Measurements from ENCODE around the gene AMN.

AMN gene

GRCh38 chr14:102901633-102902032, 20.8 kb upstream of the AMN start:
- no peak overlapping the region for H3K27ac ChIP-seq
- H3K4me3 ChIP-seq (ENCODE audit: low read depth, low read length): no peak overlapping the region
- no peaks in the 10 kb centered on the region for H3K9me3 ChIP-seq (ENCODE audit: severe bottlenecking)
- no peak for TF ChIP-seq CTCF (IDR thresholded peaks at IDR 0.05; ENCODE audit: low read depth, low read length)
- DNase-seq: no peak
- H3K36me3 ChIP-seq: peaks cover 28% of the 10 kb centered on the region
- no peaks in the 10 kb centered on the region for H3K27me3 ChIP-seq (ENCODE audit: insufficient read depth, low read depth, severe bottlenecking)

- no peak for DNase-seq
- H3K27ac ChIP-seq: peak overlapping the region; percentile 60
- no peaks in the 10 kb centered on the region for H3K9me3 ChIP-seq (ENCODE audit: severe bottlenecking)
- no peak overlapping the region for H3K4me3 ChIP-seq (ENCODE audit: low read depth, low read length)
- H3K27me3 ChIP-seq (ENCODE audit: insufficient read depth, low read depth, severe bottlenecking): no peaks in the 10 kb centered on the region
- H3K36me3 ChIP-seq: peaks cover 33% of the 10 kb centered on the region
- no peak for TF ChIP-seq CTCF (IDR thresholded peaks at IDR 0.05; ENCODE audit: low read depth, low read length)
These were observed 20.4 kb upstream of the AMN start for GRCh38 chr14:102902086-102902485.

- H3K36me3 ChIP-seq: peaks cover 33% of the 10 kb centered on the region
- peak overlapping the region; percentile 65 for H3K27ac ChIP-seq
- no peak overlapping the region for H3K4me3 ChIP-seq (ENCODE audit: low read depth, low read length)
- no peaks in the 10 kb centered on the region for H3K9me3 ChIP-seq (ENCODE audit: severe bottlenecking)
- peak; percentile 74 for DNase-seq
- no peaks in the 10 kb centered on the region for H3K27me3 ChIP-seq (ENCODE audit: insufficient read depth, low read depth, severe bottlenecking)
- peak; percentile 21; the same call in 1 of the 2 replicates for TF ChIP-seq CTCF (IDR thresholded peaks at IDR 0.05; ENCODE audit: low read depth, low read length)
These were observed 19.8 kb upstream of the AMN start for GRCh38 chr14:102902523-102903247.

GRCh38 chr14:102903248-102903888, 19.1 kb upstream of the AMN start:
- Histone ChIP-seq H3K36me3 (peaks cover 29% of the 10 kb centered on the region), H3K27ac (peak overlapping the region; percentile 65), H3K27me3 (ENCODE audit: insufficient read depth, low read depth, severe bottlenecking) (no peaks in the 10 kb centered on the region), H3K9me3 (ENCODE audit: severe bottlenecking) (no peaks in the 10 kb centered on the region), H3K4me3 (ENCODE audit: low read depth, low read length) (no peak overlapping the region)
- no peak for TF ChIP-seq CTCF (IDR thresholded peaks at IDR 0.05; ENCODE audit: low read depth, low read length)
- no peak for DNase-seq

- TF ChIP-seq CTCF (IDR thresholded peaks at IDR 0.05; ENCODE audit: low read depth, low read length): no peak
- Histone ChIP-seq H3K36me3 (peaks cover 29% of the 10 kb centered on the region), H3K27me3 (ENCODE audit: insufficient read depth, low read depth, severe bottlenecking) (no peaks in the 10 kb centered on the region), H3K27ac (peak overlapping the region; percentile 65), H3K4me3 (ENCODE audit: low read depth, low read length) (no peak overlapping the region), H3K9me3 (ENCODE audit: severe bottlenecking) (no peaks in the 10 kb centered on the region)
- DNase-seq: no peak
These were observed 18.5 kb upstream of the AMN start for GRCh38 chr14:102903889-102904512.
